ENCODE data around the gene TRAF7.

TRAF7 gene

GRCh38 chr16:2208308-2208707, 52.7 kb downstream of the TRAF7 start:
- no peak for TF ChIP-seq CTCF (IDR thresholded peaks at IDR 0.05)
- Histone ChIP-seq H3K36me3 (peaks cover 24% of the 10 kb centered on the region), H3K9me3 (no peaks in the 10 kb centered on the region), H3K27ac (no peak overlapping the region), H3K27me3 (no peaks in the 10 kb centered on the region), H3K4me3 (ENCODE audit: low read depth in 1 of 2, low read length in 1 of 2) (no peak overlapping the region), H3K4me1 (ENCODE audit: control insufficient read depth in 1 of 2, insufficient read depth in 1 of 2, low read depth in 1 of 2, low read length in 1 of 2) (peaks cover 45 to 46% of the 10 kb centered on the region in 2 experiments)

- Histone ChIP-seq H3K27me3 (no peaks in the 10 kb centered on the region), H3K9me3 (no peaks in the 10 kb centered on the region), H3K4me3 (ENCODE audit: low read depth in 1 of 2, low read length in 1 of 2) (no peak overlapping the region), H3K4me1 (ENCODE audit: control insufficient read depth in 1 of 2, insufficient read depth in 1 of 2, low read depth in 1 of 2, low read length in 1 of 2) (peaks cover 49 to 51% of the 10 kb centered on the region in 2 experiments), H3K36me3 (peaks cover 24% of the 10 kb centered on the region), H3K27ac (no peak overlapping the region)
- TF ChIP-seq CTCF (IDR thresholded peaks at IDR 0.05): no peak
Measured at GRCh38 chr16:2208772-2209171, 53.2 kb downstream of the TRAF7 start.

GRCh38 chr16:2209258-2210008, 53.9 kb downstream of the TRAF7 start:
- H3K36me3 ChIP-seq: peaks cover 24% of the 10 kb centered on the region
- H3K4me1 ChIP-seq (ENCODE audit: control insufficient read depth in 1 of 2, insufficient read depth in 1 of 2, low read depth in 1 of 2, low read length in 1 of 2): peaks cover 54 to 55% of the 10 kb centered on the region in 2 experiments
- H3K27me3 ChIP-seq: no peaks in the 10 kb centered on the region
- H3K4me3 ChIP-seq (ENCODE audit: low read depth in 1 of 2, low read length in 1 of 2): no peak overlapping the region
- no peaks in the 10 kb centered on the region for H3K9me3 ChIP-seq
- no peak for TF ChIP-seq CTCF (IDR thresholded peaks at IDR 0.05)
- no peak overlapping the region for H3K27ac ChIP-seq

GRCh38 chr16:2210009-2210332, 54.4 kb downstream of the TRAF7 start:
- peaks cover 49 to 50% of the 10 kb centered on the region in 2 experiments for H3K4me1 ChIP-seq (ENCODE audit: control insufficient read depth in 1 of 2, insufficient read depth in 1 of 2, low read depth in 1 of 2, low read length in 1 of 2)
- H3K4me3 ChIP-seq (ENCODE audit: low read depth in 1 of 2, low read length in 1 of 2): no peak overlapping the region
- TF ChIP-seq CTCF (IDR thresholded peaks at IDR 0.05): no peak
- H3K27ac ChIP-seq: no peak overlapping the region
- no peaks in the 10 kb centered on the region for H3K9me3 ChIP-seq
- H3K27me3 ChIP-seq: no peaks in the 10 kb centered on the region
- H3K36me3 ChIP-seq: peaks cover 24% of the 10 kb centered on the region

GRCh38 chr16:2210386-2211365, 55.1 kb downstream of the TRAF7 start, which contains the start of gene BRICD5:
Gene BRICD5 (minus strand): TSS chr16:2210863. CDS start chr16:2210833, 30 bp downstream.
- H3K9me3 ChIP-seq: no peaks in the 10 kb centered on the region
- H3K4me3 ChIP-seq (ENCODE audit: low read depth in 1 of 2, low read length in 1 of 2): no peak within 1 kb of the TSS
- peak within 1 kb of the TSS; percentile 82 for H3K27ac ChIP-seq
- no peak for TF ChIP-seq CTCF (IDR thresholded peaks at IDR 0.05)
- H3K27me3 ChIP-seq: no peaks in the 10 kb centered on the region
- peaks cover 52% of the 10 kb centered on the region in 2 experiments for H3K4me1 ChIP-seq (ENCODE audit: control insufficient read depth in 1 of 2, insufficient read depth in 1 of 2, low read depth in 1 of 2, low read length in 1 of 2)
- H3K36me3 ChIP-seq: peaks cover 24% of the 10 kb centered on the region
